ENCODE data around the gene SGSM1.

GRCh38 chr22:24954856-24955255, 148.8 kb downstream of the SGSM1 start:
- TF ChIP-seq POLR2A (IDR thresholded peaks at IDR 0.05; ENCODE audit: extremely low read depth, insufficient read length) (no peak), MAX (IDR thresholded peaks at IDR 0.05; ENCODE audit: low read depth, low read length) (no peak), CTCF (IDR thresholded peaks at IDR 0.05; ENCODE audit: low read depth, low read length) (no peak), MYC (IDR thresholded peaks at IDR 0.05; ENCODE audit: low read depth, low read length) (no peak)

Data from NB4 (cell line).